ENCODE results near the gene ATP1A3.
"Not testable (repeated sequence)": the region's sequence is repeated elsewhere in the genome, so short reads cannot be mapped to it uniquely, and the experiment has no call there.

Gene ATP1A3

DNA sequence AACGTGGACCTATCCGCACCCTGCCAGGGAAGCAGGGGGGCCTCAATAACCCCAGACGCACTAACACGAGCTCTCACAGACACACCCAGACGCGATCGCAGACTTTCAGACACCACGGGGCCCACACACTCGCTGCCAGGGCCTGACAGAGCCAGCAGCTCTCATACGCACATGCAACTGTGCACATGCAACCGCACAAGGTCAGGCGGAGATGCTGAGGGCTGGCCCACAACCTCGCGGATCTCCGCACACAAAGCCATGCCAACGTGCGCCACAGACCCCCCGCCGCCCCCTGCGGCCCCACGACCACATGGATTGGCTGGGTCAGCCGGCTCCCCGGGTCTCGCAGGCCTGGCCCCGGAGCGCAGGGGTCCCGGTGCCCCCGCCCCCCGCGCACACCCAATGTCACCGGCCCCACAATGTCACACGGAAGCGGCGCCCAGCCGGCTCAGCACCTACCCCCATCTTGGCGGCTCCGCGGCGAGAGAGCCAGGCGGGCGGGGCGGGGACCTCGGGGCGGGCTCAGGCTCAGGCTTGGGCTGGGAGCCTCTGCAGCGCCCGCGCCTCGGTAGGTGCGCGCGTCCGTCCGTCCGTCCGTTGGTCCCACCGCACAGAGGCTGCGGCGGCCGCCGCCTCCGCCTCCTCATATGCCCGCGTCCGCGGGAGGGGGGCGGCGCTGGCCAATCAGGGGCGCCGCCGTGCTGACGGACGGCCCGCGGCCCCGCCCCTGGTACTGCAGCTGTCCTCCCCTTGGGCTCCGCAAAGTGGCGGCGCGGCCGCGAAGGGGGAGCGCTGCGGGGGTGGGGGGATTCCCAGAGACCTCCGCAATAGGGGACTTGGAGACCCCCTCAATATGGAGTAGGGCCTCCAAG lies at the start of gene ATP1A3:
TSS of gene ATP1A3 (minus strand) at position 619 of the 872 bp plus-strand sequence. CDS start at position 465, 154 bp downstream.
- Histone ChIP-seq H3K36me3 (ENCODE audit: insufficient read depth, low read depth, low read length) (no peaks in the 10 kb centered on the region), H3K4me1 (ENCODE audit: insufficient read depth, low read length) (peaks cover 6% of the 10 kb centered on the region; the same call in 1 of the 2 replicates), H3K27me3 (ENCODE audit: insufficient read depth, low read length) (peaks cover 71% of the 10 kb centered on the region), H3K9me3 (ENCODE audit: insufficient read depth, low read depth, low read length) (no peaks in the 10 kb centered on the region), H3K27ac (ENCODE audit: low read length) (no peak within 1 kb of the TSS), H3K9ac (ENCODE audit: low read depth, low read length) (peak within 1 kb of the TSS; percentile 70; the same call in 1 of the 2 replicates), H3K4me3 (ENCODE audit: low read length) (peak within 1 kb of the TSS; percentile 84)

DNA sequence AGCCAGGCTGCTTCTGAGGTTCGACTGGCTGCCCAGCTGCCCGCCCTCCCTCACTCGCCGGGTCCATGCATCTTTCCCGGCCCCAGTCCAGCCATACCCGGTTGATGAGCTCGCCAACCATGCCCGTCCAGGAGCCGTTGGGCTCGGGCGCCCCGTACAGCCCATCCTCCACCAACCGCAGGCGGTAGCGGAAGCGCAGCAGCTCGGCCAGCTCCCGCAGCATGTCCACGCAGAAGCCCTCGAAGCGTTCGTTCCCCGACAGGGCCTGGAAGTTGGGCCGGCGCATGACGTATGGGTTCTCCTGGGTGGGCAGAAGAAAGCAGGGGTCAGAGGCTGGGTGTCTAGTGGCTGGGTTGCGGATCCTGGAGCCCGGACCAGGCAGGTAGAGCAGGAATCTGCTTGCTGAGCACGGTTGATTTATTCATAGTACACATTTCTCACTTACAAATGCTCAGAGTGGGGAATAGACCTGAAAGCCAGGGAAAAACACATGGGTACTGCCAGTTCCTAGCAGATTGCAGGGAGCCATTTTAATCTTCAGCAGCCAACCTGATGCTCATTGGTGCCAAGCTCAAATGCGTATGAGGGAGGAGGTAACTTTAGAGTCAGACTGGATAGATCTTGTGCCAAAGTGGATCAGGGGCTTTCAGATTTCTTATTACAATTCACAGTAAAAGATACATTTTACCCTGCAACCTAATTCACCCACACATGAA lies 48.6 kb upstream of the ATP1A3 start:
- no peak overlapping the region for H3K4me3 ChIP-seq (ENCODE audit: low read length)
- peaks cover 69% of the 10 kb centered on the region for H3K36me3 ChIP-seq (ENCODE audit: insufficient read depth, low read depth, low read length)
- no peak overlapping the region for H3K27ac ChIP-seq (ENCODE audit: low read length)
- no peaks in the 10 kb centered on the region for H3K27me3 ChIP-seq (ENCODE audit: insufficient read depth, low read length)
- no peaks in the 10 kb centered on the region for H3K4me1 ChIP-seq (ENCODE audit: insufficient read depth, low read length)
- H3K9ac ChIP-seq (ENCODE audit: low read depth, low read length) = no peak overlapping the region
- H3K9me3 ChIP-seq (ENCODE audit: insufficient read depth, low read depth, low read length) = no peaks in the 10 kb centered on the region

GRCh38 chr19:42040491-42040890 lies 46.5 kb upstream of the ATP1A3 start:
- not testable (repeated sequence) for H3K27me3 ChIP-seq (ENCODE audit: insufficient read depth, low read length); H3K9me3 ChIP-seq (ENCODE audit: insufficient read depth, low read depth, low read length); H3K9ac ChIP-seq (ENCODE audit: low read depth, low read length); H3K27ac ChIP-seq (ENCODE audit: low read length); H3K4me1 ChIP-seq (ENCODE audit: insufficient read depth, low read length); H3K4me3 ChIP-seq (ENCODE audit: low read length)
- H3K36me3 ChIP-seq (ENCODE audit: insufficient read depth, low read depth, low read length) = peaks cover 68% of the 10 kb centered on the region

DNA sequence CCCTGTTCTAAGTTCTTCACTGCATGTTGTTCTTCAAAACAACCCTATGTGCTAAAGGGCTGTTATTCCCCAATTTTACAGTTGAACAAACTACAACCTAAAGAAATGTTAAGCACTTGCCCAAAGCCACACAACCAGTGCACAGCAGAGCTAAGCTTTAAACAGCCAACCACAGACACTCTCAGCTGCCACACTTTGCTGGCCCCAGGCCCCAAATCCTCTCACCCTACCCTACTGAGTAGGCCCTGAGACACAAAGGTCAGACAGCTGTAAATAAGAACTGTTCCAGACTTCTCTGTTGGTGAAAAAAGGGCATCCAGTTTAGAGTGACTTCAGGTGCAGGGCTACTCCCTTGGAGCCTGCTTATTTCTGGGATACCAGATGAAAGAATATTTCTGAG lies 46.0 kb upstream of the ATP1A3 start:
- Histone ChIP-seq H3K4me1 (ENCODE audit: insufficient read depth, low read length) (no peaks in the 10 kb centered on the region), H3K9me3 (ENCODE audit: insufficient read depth, low read depth, low read length) (no peaks in the 10 kb centered on the region), H3K4me3 (ENCODE audit: low read length) (no peak overlapping the region), H3K27ac (ENCODE audit: low read length) (no peak overlapping the region), H3K9ac (ENCODE audit: low read depth, low read length) (no peak overlapping the region), H3K36me3 (ENCODE audit: insufficient read depth, low read depth, low read length) (peaks cover 63% of the 10 kb centered on the region), H3K27me3 (ENCODE audit: insufficient read depth, low read length) (no peaks in the 10 kb centered on the region)

GRCh38 chr19:42038666-42039065 lies 44.6 kb upstream of the ATP1A3 start:
- no peak overlapping the region for H3K9ac ChIP-seq (ENCODE audit: low read depth, low read length)
- no peak overlapping the region for H3K27ac ChIP-seq (ENCODE audit: low read length)
- peaks cover 52% of the 10 kb centered on the region for H3K36me3 ChIP-seq (ENCODE audit: insufficient read depth, low read depth, low read length)
- no peaks in the 10 kb centered on the region for H3K27me3 ChIP-seq (ENCODE audit: insufficient read depth, low read length)
- no peaks in the 10 kb centered on the region for H3K9me3 ChIP-seq (ENCODE audit: insufficient read depth, low read depth, low read length)
- no peak overlapping the region for H3K4me3 ChIP-seq (ENCODE audit: low read length)
- H3K4me1 ChIP-seq (ENCODE audit: insufficient read depth, low read length) = no peaks in the 10 kb centered on the region

GRCh38 chr19:42037649-42038048 lies 43.6 kb upstream of the ATP1A3 start:
- Histone ChIP-seq H3K27ac (ENCODE audit: low read length) (no peak overlapping the region), H3K27me3 (ENCODE audit: insufficient read depth, low read length) (no peaks in the 10 kb centered on the region), H3K9me3 (ENCODE audit: insufficient read depth, low read depth, low read length) (no peaks in the 10 kb centered on the region), H3K36me3 (ENCODE audit: insufficient read depth, low read depth, low read length) (peaks cover 45% of the 10 kb centered on the region), H3K4me1 (ENCODE audit: insufficient read depth, low read length) (peaks cover 3% of the 10 kb centered on the region; the same call in 1 of the 2 replicates), H3K4me3 (ENCODE audit: low read length) (no peak overlapping the region), H3K9ac (ENCODE audit: low read depth, low read length) (no peak overlapping the region)

- H3K27ac ChIP-seq (ENCODE audit: low read length); H3K4me3 ChIP-seq (ENCODE audit: low read length); H3K27me3 ChIP-seq (ENCODE audit: insufficient read depth, low read length); H3K4me1 ChIP-seq (ENCODE audit: insufficient read depth, low read length); H3K9me3 ChIP-seq (ENCODE audit: insufficient read depth, low read depth, low read length): not testable (repeated sequence)
- Histone ChIP-seq H3K36me3 (ENCODE audit: insufficient read depth, low read depth, low read length) (peaks cover 37% of the 10 kb centered on the region), H3K9ac (ENCODE audit: low read depth, low read length) (peak overlapping the region; percentile 2; the same call in 1 of the 2 replicates)
Measured at GRCh38 chr19:42034640-42035391, 40.8 kb upstream of the ATP1A3 start.

- H3K27ac ChIP-seq (ENCODE audit: low read length) = no peak overlapping the region
- no peaks in the 10 kb centered on the region for H3K27me3 ChIP-seq (ENCODE audit: insufficient read depth, low read length)
- H3K4me1 ChIP-seq (ENCODE audit: insufficient read depth, low read length) = peaks cover 7% of the 10 kb centered on the region; the same call in 1 of the 2 replicates
- no peak overlapping the region for H3K4me3 ChIP-seq (ENCODE audit: low read length)
- H3K9ac ChIP-seq (ENCODE audit: low read depth, low read length) = no peak overlapping the region
- H3K9me3 ChIP-seq (ENCODE audit: insufficient read depth, low read depth, low read length) = no peaks in the 10 kb centered on the region
- H3K36me3 ChIP-seq (ENCODE audit: insufficient read depth, low read depth, low read length) = peaks cover 28% of the 10 kb centered on the region
Measured at GRCh38 chr19:42033413-42033812, 39.4 kb upstream of the ATP1A3 start.

- Histone ChIP-seq H3K27me3 (ENCODE audit: insufficient read depth, low read length) (no peaks in the 10 kb centered on the region), H3K9ac (ENCODE audit: low read depth, low read length) (peak overlapping the region; percentile 56; the same call in 1 of the 2 replicates), H3K27ac (ENCODE audit: low read length) (no peak overlapping the region), H3K4me3 (ENCODE audit: low read length) (peak overlapping the region; percentile 17; the same call in 1 of the 2 replicates), H3K36me3 (ENCODE audit: insufficient read depth, low read depth, low read length) (peaks cover 18% of the 10 kb centered on the region), H3K9me3 (ENCODE audit: insufficient read depth, low read depth, low read length) (no peaks in the 10 kb centered on the region), H3K4me1 (ENCODE audit: insufficient read depth, low read length) (peaks cover 7% of the 10 kb centered on the region; the same call in 1 of the 2 replicates)
Measured at GRCh38 chr19:42032431-42032830, 38.4 kb upstream of the ATP1A3 start.

DNA sequence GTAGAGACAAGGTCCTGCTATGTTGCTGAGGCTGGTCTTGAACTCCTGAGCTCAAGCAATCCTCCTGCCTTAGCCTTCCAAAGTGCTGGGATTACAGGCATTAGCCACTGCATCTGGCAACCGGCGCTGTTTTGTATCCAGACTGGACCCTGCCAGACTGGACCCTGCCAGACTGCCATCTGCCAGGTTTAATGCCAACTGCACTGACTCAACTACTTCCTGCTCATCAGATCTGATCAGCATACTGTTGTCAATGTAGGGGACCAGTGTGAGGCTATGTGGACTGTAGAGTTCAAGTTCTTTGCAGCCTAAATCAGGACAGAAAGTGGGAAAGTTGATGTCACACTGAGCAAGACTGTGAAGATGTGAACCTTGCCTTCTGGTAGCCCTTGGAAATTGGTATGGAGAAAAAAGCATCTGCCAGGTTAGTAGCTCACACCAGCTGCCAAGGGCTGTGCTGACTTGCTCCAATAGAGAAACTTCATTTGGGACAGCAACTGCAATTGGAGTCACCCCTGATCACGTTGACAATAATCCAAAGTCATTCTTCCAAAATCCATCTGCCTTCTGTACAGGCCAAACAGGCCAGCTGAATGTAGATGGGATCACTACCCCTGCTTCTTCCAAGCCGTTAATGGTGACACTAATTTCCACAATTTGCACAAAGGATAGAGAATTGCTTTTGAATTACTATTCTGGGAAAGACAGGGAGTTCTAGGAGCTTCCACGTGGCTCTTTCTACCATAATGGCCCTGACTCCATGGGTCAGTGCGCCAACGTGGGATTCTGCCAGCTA lies 36.8 kb upstream of the ATP1A3 start:
- no peaks in the 10 kb centered on the region for H3K27me3 ChIP-seq (ENCODE audit: insufficient read depth, low read length)

More for the DNA sequence above, 36.8 kb upstream of the ATP1A3 start:
- Histone ChIP-seq H3K9ac (ENCODE audit: low read depth, low read length) (no peak overlapping the region), H3K36me3 (ENCODE audit: insufficient read depth, low read depth, low read length) (peaks cover 10% of the 10 kb centered on the region), H3K4me1 (ENCODE audit: insufficient read depth, low read length) (peaks cover 7% of the 10 kb centered on the region; the same call in 1 of the 2 replicates), H3K4me3 (ENCODE audit: low read length) (no peak overlapping the region), H3K27ac (ENCODE audit: low read length) (no peak overlapping the region), H3K9me3 (ENCODE audit: insufficient read depth, low read depth, low read length) (no peaks in the 10 kb centered on the region)
